Cortex of kidney (tissue), 1 donor: ENCODE measurements around the gene ARFGEF2.
"Not testable (repeated sequence)": the region's sequence is repeated elsewhere in the genome, so short reads cannot be mapped to it uniquely, and the experiment has no call there.

Source experiments
- DNase-seq: peaks from one replicate; lab custom pipeline; 2025; lab: John Stamatoyannopoulos, UW

Gene ARFGEF2

DNA sequence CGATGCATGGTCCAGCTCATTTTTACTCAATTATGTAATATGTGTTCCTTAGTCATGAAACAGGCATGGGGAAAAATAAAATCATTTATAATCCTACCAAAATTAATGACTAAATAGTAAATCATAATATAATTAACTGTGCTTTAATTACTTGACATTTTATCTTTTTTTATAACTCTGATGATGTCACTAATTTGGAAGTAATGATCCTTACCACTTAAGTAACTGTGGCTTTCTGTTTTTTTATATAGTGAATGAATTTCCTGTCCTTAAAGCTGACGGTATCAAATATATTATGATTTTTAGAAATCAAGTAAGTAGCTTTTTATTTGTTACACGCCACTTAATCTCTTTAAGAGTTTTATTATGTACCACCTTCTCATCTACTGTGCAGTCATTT lies 156.8 kb downstream of the ARFGEF2 start:
- DNase-seq, result no peak

DNA sequence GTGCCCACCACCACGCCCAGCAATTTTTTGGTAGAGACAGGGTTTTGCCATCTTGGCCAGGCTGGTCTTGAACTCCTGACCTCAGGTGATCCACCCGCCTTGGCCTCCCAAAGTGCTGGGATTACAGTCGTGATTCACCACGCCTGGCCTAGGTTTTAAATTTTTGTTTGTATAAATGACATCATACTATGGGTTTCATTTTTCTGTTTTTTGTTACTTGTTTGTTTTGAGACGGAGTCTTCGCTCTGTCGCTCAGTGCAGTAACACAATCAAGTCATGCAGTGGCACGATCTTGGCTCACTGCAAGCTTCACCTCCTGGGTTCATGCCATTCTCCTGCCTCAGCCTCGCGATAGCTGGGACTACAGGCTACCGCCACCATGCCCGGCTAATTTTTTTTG lies 160.8 kb downstream of the ARFGEF2 start:
- not testable (repeated sequence) for DNase-seq
